Right renal cortex interstitium (tissue), 3 donors: ENCODE data around the gene SSC4D. TPM values are rescaled to one million over a fixed set of nuclear protein-coding genes. Genes with fewer than 3 reads are reported as not detected.
A peak's percentile ranks its signal among the peaks of the same experiment; 100 is the strongest.
"Not testable (repeated sequence)": the region's sequence is repeated elsewhere in the genome, so short reads cannot be mapped to it uniquely, and the experiment has no call there.

Experiments used
- DNase-seq, 3 donors: peaks; one replicate each; pipeline ENCODE4 v3.0.0-alpha.2; 2013; ENCODE audit warnings: low read depth in 3 of 3, low spot score in 2 of 3
- polyA plus RNA-seq, 3 donors: library from polyadenylated mRNA; unstranded; fragments of 120-200 nt; gene quantifications; one replicate each; pipeline ENCODE4 v1.2.1, GENCODE V29; 2013; ENCODE audit not compliant: insufficient read length in 3 of 3

The SSC4D gene
- 1 to 10 TPM; 3.1 to 6.5 (median 5.5) TPM for polyA plus RNA-seq

DNA sequence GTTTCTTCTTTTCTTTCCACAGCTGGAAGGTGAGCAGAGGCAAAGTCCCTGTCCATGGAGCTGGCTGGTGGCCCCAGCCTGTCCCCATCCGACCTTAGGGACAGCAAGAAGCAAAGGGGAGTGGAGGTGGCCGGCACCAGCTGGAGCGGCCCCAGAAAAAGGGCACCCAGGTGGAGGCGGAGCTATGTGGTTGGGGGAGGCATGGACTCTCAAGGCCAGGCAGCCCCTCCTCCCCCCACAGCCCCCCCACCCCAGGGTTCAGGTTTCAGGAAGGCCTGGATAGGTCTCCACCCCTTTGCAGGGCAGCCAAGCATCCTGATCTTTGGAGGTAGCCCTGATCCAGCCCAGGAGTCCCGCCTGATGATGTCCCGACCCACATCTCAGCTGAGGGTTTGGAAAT lies at the start of gene SSC4D:
SSC4D (minus strand) TSS at position 161 of the 400 bp plus-strand sequence. CDS start 5,258 bp downstream, outside the sequence.
- peak in 1 of 3 donors; percentile 49 for DNase-seq

DNA sequence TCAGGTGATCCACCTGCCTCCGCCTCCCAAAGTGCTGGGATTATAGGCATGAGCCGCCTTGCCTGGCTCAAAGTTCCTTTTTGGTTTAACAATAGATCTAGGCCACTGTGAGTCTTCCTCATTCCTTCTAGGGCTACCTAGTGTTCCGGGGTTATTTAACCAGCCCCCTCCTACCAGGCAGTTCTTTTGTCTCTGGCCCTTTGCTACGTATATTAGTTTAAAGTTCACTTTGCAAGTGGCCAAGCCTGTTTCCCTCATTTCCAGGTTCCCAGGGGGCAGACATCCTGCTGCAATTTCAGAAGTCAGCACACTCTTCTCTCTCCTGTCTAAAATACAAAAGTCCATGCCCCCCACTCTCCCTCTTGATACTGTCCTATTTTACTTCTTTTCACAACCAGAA lies 49.0 kb upstream of the SSC4D start:
- DNase-seq: not testable (repeated sequence)

DNA sequence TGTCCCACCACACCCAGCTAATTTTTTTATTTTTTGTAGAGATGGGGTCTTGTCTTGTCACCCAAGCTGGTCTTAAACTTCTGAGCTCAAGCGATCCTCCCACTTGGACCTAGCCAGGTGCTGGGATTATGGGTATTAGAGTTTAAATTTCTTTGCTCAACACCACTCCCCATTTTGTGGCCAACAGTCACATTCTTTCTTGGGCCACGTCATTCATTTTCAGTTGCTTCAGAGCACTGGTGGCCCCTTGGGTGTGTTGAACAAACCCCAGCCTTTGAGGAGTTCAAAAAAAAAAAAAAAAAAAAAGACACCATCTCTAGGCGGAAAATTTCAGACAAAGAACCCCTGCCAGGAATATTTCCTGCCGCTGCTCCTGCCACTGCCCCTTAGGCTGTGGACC lies 47.5 kb upstream of the SSC4D start:
- not testable (repeated sequence) for DNase-seq

- DNase-seq: not testable (repeated sequence)
Measured at GRCh38 chr7:76445577-76446008, 36.1 kb upstream of the SSC4D start.

GRCh38 chr7:76443846-76444245 lies 34.3 kb upstream of the SSC4D start:
- DNase-seq: not testable (repeated sequence)

DNA sequence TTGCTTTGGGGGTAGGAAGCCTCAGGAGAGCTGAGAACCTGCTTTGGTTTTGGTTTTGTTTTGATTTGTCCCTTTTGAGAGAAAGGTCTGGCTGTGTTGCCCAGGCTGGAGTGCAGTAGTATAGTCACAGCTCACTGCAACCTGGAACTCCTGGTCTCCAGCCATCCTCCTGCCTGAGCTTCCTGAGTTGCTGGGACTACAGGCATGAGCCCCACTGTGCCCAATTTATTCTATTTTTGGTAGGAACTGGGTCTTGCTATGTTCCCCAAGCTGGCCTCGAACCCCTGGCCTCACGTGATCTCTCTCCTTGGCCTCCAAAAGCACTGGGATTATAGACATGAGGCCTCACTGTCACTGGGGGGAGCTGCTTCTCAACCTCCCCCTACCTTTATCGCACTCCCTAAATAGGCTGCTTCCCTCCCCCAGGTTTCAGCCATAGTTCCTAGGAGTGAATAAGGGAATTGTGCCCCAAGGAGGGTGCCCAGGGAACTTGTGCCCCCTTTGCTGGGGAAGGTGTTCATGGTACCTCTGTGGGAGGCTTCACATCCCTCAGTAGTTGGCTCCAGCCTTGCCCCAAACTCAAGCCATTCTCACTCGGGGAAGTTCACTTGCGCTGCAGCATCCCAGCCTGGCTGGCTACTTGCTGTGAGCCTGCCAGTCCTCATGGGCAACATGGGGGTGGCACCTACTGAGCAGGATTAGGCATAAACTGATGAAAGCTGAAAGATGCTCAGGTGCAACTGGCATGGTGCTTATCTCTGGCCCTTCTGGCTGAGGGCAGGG lies 33.4 kb upstream of the SSC4D start:
- DNase-seq: not testable (repeated sequence)

GRCh38 chr7:76441792-76442191 lies 32.3 kb upstream of the SSC4D start:
- DNase-seq: not testable (repeated sequence)

DNA sequence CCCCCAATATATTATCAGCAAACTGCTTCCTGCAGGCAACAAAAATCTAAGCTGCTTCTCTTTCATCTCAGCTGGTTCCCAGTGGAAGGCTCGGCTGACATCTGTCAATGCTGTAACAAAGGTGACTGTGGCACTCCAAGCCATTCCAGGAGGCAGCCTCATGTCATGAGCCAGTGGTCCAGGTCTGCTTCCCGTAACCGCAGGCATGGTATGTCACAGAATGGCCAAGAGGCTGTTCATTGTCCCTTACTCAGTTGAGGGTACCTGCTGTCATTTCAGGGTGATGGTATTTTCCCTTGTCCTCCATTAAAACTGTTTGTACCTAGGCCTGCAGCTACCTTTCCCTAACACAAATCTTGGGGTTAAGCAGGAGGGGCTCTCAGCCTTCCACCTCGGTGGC lies 30.9 kb upstream of the SSC4D start:
- not testable (repeated sequence) for DNase-seq

DNA sequence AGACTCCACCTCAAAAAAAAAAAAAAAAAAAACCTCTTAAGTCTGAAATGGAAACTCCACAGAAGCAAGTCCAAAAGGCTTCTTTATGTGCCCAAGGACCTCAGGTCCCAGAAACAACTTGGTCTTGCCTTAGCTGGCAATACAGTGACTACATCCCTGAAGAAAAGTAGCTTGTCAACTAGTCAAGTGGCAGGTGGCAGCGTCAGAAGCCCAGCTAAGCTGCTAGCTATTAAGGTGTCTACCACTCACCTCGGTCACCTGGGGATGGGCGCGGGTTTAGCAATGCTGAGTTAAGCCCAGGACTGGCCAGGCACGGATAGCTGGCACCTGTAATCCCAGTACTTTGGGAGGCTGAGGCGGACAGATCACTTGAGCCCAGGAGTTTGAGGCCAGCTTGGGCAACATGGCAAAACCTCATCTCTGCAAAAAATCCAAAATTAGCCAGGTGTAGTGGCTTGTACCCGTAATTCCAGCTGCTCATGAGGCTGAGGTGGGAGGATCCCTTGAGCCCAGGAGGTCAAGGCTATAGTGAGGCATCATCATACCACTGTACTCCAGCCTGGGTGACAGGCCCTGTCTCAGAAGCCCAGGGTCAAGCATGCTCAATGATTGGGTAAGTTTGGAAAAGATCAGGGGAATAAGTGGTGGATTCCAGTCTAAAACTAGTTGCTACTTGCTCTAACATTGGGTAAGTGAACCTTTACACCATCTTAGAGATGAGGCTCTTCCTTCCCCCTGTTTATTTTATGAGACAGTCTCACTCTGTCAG lies 29.8 kb upstream of the SSC4D start:
- DNase-seq: not testable (repeated sequence)

GRCh38 chr7:76437873-76438272 lies 28.4 kb upstream of the SSC4D start:
- DNase-seq: peak in 1 of 3 donors; percentile 54

DNA sequence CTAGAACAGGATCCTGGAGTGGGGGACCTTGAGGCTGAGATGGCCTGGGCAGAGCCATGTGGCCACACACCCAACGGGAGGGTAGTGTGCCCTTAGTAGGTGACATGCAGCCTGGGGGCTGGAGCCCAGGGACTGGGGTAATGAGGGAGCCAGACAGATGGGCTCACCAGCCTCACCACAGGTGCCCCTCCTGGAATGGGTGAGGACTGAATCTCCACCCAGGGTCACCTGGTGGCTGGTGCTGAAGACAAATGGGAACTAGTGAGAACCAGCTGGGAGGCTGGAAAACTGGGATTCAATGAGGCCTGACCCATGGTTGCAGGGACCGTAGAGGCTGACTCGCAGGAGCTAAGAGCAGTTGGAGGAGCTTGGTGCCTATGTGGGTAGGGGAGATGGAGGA lies 21.3 kb upstream of the SSC4D start:
- no peak for DNase-seq

DNA sequence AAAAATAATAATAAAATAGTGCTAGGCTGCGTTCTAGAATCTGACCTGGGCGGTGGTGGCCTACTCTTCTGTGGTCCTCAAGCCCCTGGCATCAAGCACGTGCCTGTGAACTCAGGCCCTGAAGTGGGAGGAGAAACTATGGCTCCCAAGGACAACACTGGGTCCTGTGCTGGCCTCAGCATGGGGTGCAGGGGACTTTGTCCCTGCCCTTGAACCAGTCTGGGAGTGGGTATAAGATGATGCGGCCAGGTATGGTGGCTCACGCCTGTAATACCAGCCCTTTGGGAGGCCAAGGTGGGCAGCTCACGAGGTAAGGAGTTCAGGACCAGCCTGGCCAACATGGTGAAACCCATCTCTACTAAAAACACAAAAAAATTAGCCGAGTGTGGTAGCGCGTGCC lies 20.7 kb upstream of the SSC4D start:
- DNase-seq: no peak

DNA sequence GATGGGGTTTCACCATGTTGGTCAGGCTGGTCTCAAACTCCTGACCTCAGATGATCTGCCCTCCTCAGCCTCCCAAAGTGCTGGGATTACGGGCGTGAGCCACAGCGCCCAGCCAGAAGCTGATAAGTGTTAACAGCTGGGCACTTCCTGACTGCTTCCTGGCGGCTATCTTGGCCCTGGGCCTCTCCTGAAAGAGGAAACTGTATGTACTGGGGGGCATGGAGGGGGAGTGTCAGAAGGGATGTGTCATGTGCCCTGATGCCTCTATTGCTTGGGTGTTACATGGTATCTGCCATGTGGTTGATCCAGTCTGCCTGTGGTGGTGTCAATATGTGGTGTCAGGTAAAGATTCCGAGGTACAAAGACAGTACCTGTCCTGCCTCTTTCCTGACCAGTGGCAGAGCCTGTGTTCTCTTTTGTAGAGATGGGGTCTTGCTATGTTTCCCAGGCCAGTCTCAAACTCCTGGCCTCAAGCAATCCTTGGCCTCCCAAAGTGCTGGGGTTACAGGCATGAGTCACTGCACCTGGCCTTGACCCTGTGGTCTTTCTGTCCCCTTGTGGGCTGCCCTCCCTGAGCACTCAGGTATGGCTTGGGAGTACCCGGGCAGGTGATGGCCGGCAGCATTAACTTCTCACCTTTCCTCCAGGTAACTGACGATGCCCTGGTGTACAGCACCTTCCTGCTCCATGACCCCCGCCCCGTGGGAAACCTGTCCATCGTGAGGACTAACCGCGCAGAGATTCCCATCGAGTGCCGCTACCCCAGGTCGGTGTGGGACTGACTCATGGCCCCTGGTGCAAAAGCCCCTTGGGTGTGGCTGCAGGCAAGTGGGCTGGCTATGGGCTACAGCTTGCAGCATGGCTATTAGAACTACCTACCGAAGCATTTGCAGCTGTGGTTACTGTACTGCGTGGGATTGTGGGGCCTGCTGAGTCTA lies 19.6 kb upstream of the SSC4D start:
- DNase-seq: no peak

DNA sequence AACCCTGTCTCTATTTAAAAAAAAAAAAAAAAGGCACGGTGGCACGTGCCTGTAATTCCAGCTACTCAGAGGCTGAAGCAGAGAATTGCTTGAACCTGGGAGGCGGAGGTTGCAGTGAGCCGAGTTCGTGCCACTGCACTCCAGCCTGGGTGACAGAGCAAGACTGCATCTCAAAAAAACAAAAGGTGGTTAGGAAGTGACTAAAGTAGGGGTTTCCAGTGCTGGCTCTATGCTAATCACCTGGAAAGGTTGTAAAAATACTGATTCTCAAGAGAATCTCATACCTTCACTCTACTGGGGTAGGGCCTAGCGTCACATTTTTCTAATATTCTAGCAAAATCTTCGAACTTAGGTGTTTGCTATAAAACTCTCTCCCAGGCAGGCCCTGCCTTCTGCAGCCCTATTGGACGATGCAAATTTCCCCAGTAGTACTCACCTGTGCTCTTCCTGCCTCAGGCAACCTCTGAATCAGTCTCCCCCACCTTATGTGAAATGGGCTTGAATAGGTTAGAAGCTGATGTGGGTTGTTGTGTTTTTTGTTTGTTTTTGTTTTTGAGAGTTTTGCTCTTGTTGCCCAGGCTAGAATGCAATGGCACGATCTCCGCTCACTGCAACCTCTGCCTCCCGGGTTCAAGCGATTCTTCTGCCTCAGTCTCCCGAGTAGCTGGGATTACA lies 18.8 kb upstream of the SSC4D start:
- DNase-seq: no peak

GRCh38 chr7:76427635-76428034 lies 18.1 kb upstream of the SSC4D start:
- DNase-seq: no peak

GRCh38 chr7:76426246-76426645 lies 16.7 kb upstream of the SSC4D start:
- DNase-seq: no peak

GRCh38 chr7:76425558-76425957 lies 16.1 kb upstream of the SSC4D start:
- DNase-seq: not testable (repeated sequence)

- DNase-seq: no peak
Measured at GRCh38 chr7:76425156-76425555, 15.7 kb upstream of the SSC4D start.

DNA sequence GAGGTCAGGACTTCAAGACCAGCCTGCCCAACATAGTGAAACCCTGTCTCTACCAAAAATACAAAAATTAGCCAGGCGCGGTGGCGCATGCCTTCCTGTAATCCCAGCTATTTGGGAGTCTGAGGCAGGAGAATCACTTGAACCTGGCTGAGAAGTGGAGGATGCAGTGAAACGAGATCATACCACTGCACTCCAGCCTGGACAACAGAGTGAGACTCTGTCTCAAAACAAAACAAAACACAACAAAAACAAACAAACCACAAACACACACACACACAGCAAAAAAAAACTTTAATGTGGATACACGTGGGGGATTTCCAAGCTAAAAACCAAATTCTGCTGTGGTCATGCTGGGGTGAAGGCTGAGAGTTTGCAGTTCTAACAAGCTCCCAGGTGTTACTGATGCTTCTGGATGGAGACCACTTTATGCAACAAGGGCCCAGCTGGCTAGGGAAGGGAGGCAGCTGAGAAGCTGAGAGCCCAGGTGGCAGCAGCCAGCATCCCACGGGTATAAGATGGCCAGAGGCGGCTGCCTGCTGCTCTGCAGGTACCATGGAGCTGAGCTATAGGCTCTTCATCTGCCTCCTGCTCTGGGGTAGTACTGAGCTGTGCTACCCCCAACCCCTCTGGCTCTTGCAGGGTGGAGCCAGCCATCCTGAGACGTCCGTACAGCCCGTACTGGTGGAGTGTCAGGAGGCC lies 15.1 kb upstream of the SSC4D start, which contains the start of gene ZP3:
ZP3 (plus strand) TSS at position 538 of the 699 bp plus-strand sequence; CDS start at position 553, 15 bp downstream.
- DNase-seq: no peak
